Stimulated activated CD4-positive, alpha-beta T cell treated with anti-CD3 and anti-CD28 coated beads, Interleukin-2, amount 100 ng/mL, for 4 hours (primary cell): Measurements from ENCODE around the gene BHLHE40.

Experiments
- DNase-seq: peaks from one replicate; pipeline ENCODE4 v3.0.0-alpha.2; 2020; ENCODE audit warnings: low read depth

The BHLHE40 gene

DNA sequence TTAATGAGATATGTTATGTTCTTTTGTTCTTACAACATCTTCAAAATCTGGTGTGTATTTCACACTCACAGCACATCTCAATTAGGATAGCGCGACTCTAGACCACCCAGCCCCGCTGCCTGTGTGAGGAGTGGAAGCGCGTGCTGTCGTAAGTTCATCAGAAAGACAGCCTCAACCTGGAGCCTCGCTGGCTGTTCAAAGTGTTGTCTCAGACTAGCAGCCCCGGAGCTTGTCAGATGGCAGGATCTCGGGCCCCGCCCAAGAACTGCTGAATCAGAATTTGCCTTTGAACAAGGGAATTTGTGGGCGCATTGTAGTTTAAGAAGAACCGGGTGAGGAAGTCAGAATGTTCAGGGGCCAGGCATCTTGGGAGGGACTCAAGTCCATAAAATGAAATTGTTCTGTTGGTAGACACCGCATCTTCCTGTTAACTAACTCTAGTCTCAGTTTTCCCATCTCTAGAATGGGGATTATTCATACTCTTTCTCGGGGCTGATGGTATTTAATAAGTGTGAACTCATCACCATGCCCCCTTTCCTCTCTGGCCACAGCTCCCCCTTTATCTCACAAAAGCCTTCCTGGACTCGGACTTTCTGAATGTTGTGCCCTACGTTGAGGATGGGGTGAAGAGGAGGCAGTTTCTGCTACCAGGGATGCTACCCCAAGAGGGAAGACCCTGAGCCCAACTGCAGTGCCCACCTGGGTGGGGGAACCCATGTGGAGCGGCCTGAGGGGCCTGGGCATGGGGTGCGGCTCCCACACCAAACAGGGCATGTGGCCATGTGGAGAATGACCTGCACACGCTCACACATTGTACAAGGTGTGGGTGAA is 40.4 kb downstream of the BHLHE40 start:
- DNase-seq: peak; percentile 77

DNA sequence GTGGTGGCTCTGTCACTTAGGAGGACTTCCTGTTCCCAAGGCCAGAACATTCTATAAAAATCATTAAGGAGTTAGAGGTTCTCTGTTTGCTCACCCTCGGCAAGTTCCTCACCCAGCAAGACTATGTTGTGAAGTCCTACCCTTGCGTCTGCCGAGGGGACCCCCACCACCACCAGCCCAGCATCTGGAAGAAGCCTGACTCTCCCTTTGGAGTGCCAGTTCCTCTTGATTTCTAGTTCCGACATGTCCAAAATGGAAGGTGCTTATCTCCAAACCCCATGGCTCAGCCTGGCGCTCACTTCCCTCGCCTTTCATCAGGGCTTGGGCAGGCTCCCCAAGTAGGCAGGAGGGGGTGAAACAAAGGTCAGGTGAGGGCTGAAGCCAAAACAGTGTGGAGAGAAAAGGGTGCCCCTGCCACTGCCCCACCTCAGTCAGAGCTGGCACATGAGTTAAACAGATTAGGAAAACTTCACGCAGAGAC is 41.0 kb downstream of the BHLHE40 start:
- DNase-seq: no peak

DNA sequence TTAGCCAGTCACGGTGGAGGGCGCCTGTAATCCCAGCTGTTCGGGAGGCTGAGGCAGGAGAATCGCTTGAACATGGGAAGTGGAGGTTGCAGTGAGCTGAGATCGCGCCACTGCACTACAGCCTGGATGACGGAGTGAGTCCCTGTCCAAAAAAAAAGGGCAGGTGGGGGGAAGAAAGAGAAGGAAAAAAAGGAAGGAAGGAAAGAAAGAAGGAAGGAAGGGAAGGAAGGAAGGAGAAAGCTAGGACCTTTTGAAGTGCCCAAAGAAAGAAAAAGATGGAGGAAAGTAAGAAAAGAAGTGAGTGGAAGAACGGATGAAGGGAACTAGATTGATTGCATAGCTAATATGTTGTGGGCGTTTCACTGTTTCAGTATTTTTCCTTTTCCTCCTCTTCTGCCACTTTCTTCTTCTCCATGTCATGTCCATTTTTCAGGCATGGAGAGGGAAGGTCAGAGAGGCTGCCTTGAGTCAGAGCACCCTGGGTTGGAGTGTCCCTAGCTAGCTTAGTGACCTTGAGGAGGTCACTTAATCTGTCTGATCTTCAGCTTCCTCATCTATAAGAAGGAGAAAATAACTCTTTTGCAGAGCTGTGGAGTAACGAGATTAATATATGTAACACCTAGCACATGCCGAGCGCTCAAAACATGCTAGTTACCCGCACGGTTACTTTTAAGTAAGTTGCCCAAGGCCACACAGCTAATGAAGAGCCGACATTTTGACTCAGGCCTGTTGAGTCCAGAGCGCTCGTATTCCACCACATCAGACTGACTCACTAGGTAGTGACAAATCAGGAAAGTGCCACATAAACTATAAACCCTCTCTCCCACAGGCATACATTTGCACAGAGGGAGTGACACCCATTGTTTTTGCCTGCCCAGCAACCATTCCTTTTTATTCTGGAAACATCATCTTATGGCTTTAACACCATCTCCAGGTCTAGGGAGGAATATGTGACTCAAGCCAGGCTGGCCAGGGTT is 42.2 kb downstream of the BHLHE40 start:
- no peak for DNase-seq

DNA sequence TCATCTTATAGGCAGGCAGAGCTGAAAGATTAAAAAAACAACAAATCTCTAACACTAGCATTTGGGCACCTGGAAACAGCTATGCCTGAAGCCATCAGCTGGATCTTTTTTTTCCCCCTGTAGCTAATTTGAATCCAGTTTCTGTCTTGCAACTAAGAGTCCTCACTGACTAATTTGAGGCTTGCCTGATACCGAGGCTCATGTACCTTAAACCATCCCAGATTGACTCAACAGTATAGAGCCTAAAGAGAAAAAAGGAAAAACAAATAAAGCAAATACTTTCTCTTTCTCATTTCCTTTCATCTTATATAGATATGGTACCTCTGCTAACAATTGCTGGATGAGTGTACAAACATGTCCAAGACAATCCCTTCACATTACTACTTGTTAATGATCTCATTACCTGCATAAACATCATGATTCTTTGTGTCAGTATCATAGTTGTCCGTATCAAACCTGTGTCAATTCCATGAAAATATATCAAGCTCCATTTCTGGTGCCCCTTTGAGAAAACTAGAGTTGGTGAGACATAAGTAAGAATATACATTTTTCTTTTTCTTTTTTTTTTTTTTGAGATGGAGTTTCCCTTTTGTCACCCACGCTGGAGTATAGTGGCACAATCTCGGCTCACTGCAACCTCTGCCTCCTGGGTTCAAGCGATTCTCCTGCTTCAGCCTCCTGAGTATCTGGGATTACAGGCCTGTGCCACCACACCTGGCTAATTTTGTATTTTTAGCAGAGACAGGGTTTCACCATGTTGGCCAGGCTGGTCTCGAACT is 43.1 kb downstream of the BHLHE40 start:
- DNase-seq: no peak

DNA sequence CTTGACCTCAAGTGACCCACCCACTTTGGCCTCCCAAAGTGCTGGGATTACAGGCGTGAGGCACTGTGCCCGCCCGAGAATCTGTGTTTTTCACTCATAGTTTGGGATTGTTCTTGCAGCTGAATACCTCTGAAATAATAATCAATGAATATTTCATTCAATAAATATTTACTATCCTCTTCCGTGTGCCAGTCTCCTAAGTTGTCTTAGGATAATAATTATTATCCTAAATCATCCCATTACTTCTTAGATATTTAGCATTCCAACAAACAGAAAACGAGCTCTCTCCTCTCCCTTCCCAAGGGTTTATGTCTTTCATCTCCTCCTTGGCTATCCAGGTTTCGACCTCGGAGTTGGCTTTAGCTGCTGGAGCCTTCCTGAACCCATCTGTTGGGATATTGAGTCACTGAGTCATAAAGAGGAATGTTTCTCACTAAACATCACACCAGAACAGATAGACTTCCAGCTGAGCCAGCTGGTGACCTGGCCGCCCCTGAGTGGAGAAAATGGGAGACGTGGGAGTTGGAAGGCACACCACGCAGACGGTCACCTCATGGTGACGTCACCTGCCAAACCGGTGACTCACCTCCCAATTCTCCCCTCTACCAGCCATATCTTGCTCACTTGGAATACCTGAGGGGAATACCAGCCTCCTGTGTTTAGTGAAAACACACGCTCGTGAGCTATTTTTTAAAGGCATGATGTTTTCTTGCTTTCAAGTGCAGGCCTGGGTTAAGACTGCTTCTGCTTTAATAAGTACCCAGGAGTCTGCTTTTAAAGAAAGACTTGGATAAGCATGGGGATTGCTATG is 43.9 kb downstream of the BHLHE40 start:
- DNase-seq: no peak

DNA sequence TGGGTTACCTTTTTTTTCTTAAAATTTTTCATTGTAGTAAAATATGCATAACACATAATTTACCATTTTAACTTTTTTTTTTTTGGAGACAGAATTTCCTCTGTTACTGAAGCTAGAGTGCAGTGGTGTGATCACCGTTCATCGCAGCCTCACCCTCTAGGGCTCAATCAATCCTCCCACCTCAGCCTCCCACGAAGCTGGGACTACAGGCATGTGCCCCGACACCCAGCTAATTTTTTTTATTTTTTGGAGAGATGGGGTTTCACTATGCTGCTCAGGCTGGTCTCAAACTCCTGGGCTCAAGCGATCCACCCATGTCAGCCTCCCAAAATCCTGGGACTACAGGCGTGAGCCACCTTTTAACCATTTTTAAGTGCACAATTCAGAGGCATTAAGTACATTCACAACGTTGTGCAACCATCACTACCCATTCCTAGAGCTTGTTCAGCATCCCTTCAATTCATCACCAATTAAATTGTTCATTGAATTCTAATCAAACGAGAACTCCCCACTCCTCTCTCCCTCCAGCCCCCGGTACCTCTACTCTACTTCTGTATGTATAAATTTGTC is 44.6 kb downstream of the BHLHE40 start:
- no peak for DNase-seq

DNA sequence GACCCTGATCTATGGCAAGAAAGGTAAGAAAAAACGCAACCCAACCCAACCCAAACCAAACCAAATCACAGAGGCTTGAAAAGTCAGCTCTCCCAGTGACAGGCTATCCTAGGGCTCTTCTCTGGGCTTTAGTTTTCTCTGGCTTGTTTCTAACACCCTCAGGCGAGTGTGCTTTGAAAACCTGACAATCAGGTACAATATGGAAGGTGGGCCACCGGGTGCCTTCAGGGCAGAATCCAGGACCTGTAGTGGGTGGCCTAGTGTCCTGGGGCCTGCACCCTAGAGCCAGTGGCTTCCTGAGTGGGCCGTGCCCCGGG is 46.8 kb downstream of the BHLHE40 start:
- no peak for DNase-seq

DNA sequence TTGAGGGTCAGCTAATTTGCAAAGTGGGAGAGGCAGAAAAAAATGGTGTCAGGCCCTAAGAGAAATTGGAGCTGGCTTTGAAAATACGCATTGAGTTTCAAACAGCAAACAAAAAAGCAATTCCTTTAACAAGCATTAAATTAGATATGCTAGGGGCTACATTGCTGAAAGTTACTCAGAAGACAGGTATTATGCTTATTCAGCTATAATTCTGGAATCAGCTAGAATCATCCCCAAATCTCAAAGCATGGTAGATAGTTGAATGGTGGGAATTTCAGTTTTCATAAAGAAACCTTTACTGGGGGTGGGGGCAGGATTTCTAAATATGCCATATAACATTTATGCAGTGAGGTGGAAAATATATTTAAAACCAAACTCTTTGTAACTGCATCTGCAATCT is 50.5 kb downstream of the BHLHE40 start:
- no peak for DNase-seq

DNA sequence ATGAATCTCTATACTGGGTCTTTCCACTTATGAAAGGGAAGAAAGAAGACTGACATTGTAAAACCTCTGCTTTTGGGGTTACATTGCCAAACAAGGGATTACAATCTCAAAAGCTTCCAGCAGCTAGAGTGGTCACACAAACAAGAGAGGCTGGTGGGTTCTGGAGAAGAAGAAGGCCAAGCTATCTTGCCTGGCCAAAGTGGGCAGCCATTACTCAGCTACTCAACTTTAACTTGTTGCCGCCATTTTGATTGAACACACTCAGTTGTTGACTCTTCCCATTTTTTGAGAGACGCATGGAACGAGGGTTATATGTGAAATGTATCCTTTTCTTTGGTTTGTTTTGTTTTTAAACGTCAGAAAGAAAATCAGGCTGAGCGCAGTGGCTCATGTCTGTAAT is 50.9 kb downstream of the BHLHE40 start:
- no peak for DNase-seq

DNA sequence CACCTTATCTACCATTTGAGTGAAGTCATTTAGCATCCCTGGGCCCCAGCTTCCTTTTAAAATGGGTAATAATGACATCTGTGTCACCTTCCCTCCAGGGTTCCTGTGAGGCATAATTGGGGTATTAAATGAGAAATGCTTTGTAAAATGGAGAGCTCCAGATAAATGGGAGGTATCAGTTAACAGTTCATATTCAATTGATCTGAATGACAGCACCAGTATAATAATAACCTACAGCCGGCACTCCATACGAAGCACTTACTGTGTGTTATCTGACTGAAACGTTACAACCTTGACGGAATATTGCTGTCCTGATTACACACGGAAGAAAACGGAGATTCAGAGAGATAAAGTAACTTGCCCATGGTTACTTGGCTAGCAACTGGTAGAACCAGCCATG is 53.6 kb downstream of the BHLHE40 start:
- DNase-seq: no peak
